ENCODE results near the gene TRPV6.

TRPV6 gene

GRCh38 chr7:142894112-142894984 lies 8.8 kb upstream of the TRPV6 start:
- Histone ChIP-seq H3K9me3 (ENCODE audit: severe bottlenecking) (no peaks in the 10 kb centered on the region), H3K27ac (no peak overlapping the region), H3K4me3 (ENCODE audit: low read depth, low read length) (no peak overlapping the region), H3K36me3 (no peaks in the 10 kb centered on the region), H3K27me3 (ENCODE audit: insufficient read depth, low read depth, severe bottlenecking) (no peaks in the 10 kb centered on the region)
- DNase-seq: no peak
- TF ChIP-seq CTCF (IDR thresholded peaks at IDR 0.05; ENCODE audit: low read depth, low read length): no peak

- H3K36me3 ChIP-seq: no peaks in the 10 kb centered on the region
- H3K27ac ChIP-seq: no peak overlapping the region
- H3K4me3 ChIP-seq (ENCODE audit: low read depth, low read length): no peak overlapping the region
- H3K27me3 ChIP-seq (ENCODE audit: insufficient read depth, low read depth, severe bottlenecking): no peaks in the 10 kb centered on the region
- no peak for TF ChIP-seq CTCF (IDR thresholded peaks at IDR 0.05; ENCODE audit: low read depth, low read length)
- DNase-seq: no peak
- no peaks in the 10 kb centered on the region for H3K9me3 ChIP-seq (ENCODE audit: severe bottlenecking)
Observed at GRCh38 chr7:142892951-142893350, 7.4 kb upstream of the TRPV6 start.

GRCh38 chr7:142891490-142892082 lies 6.0 kb upstream of the TRPV6 start:
- Histone ChIP-seq H3K4me3 (ENCODE audit: low read depth, low read length) (no peak overlapping the region), H3K36me3 (no peaks in the 10 kb centered on the region), H3K27ac (no peak overlapping the region), H3K27me3 (ENCODE audit: insufficient read depth, low read depth, severe bottlenecking) (no peaks in the 10 kb centered on the region), H3K9me3 (ENCODE audit: severe bottlenecking) (no peaks in the 10 kb centered on the region)
- TF ChIP-seq CTCF (IDR thresholded peaks at IDR 0.05; ENCODE audit: low read depth, low read length): no peak
- no peak for DNase-seq

- TF ChIP-seq CTCF (IDR thresholded peaks at IDR 0.05; ENCODE audit: low read depth, low read length): no peak
- no peak overlapping the region for H3K27ac ChIP-seq
- no peak overlapping the region for H3K4me3 ChIP-seq (ENCODE audit: low read depth, low read length)
- H3K36me3 ChIP-seq: no peaks in the 10 kb centered on the region
- no peaks in the 10 kb centered on the region for H3K9me3 ChIP-seq (ENCODE audit: severe bottlenecking)
- H3K27me3 ChIP-seq (ENCODE audit: insufficient read depth, low read depth, severe bottlenecking): no peaks in the 10 kb centered on the region
- no peak for DNase-seq
Observed at GRCh38 chr7:142890874-142891485, 5.4 kb upstream of the TRPV6 start.

- Histone ChIP-seq H3K27me3 (ENCODE audit: insufficient read depth, low read depth, severe bottlenecking) (no peaks in the 10 kb centered on the region), H3K36me3 (no peaks in the 10 kb centered on the region), H3K9me3 (ENCODE audit: severe bottlenecking) (no peaks in the 10 kb centered on the region), H3K27ac (no peak overlapping the region), H3K4me3 (ENCODE audit: low read depth, low read length) (no peak overlapping the region)
- DNase-seq: no peak
- TF ChIP-seq CTCF (IDR thresholded peaks at IDR 0.05; ENCODE audit: low read depth, low read length): no peak
Observed at GRCh38 chr7:142889816-142890215, 4.3 kb upstream of the TRPV6 start.
